ENCODE results near the gene HMCN1.

HMCN1 gene

GRCh38 chr1:186212568-186213224, 478.5 kb downstream of the HMCN1 start:
- peak; percentile 76 for DNase-seq

GRCh38 chr1:186213225-186213607, 479.0 kb downstream of the HMCN1 start:
- DNase-seq: no peak

GRCh38 chr1:186214791-186215190, 480.6 kb downstream of the HMCN1 start:
- DNase-seq: no peak

- DNase-seq: no peak
Observed at GRCh38 chr1:186215636-186216035, 481.4 kb downstream of the HMCN1 start.

- DNase-seq: no peak
Observed at GRCh38 chr1:186218654-186219352, 484.6 kb downstream of the HMCN1 start.

GRCh38 chr1:186220067-186220466, 485.9 kb downstream of the HMCN1 start:
- no peak for DNase-seq

- DNase-seq: no peak
Observed at GRCh38 chr1:186220911-186221310, 486.7 kb downstream of the HMCN1 start.

- DNase-seq: no peak
Observed at GRCh38 chr1:186225096-186225495, 490.9 kb downstream of the HMCN1 start.

GRCh38 chr1:186228749-186229148, 494.6 kb downstream of the HMCN1 start:
- no peak for DNase-seq

- no peak for DNase-seq
Observed at GRCh38 chr1:186231861-186232436, 497.8 kb downstream of the HMCN1 start.

GRCh38 chr1:186234976-186235686, 500.9 kb downstream of the HMCN1 start:
- DNase-seq: no peak

- no peak for DNase-seq
Observed at GRCh38 chr1:186235696-186236095, 501.5 kb downstream of the HMCN1 start.

GRCh38 chr1:186236921-186237320, 502.7 kb downstream of the HMCN1 start:
- DNase-seq: peak; percentile 71

- DNase-seq: no peak
Observed at GRCh38 chr1:186239171-186239570, 505.0 kb downstream of the HMCN1 start.

- no peak for DNase-seq
Observed at GRCh38 chr1:186240436-186240835, 506.2 kb downstream of the HMCN1 start.
